ENCODE data around the gene WIZ.

Gene WIZ

GRCh38 chr19:15456871-15457700, 7.3 kb upstream of the WIZ start:
- DNase-seq (ENCODE audit: insufficient read length, low spot score), result no peak
- TF ChIP-seq POLR2A (IDR thresholded peaks at IDR 0.05; ENCODE audit: low read depth, low read length), result no peak
- FAIRE-seq, result no peak

- no peak for TF ChIP-seq POLR2A (IDR thresholded peaks at IDR 0.05; ENCODE audit: low read depth, low read length)
- no peak for DNase-seq (ENCODE audit: insufficient read length, low spot score)
- FAIRE-seq, result no peak
Measured at GRCh38 chr19:15456441-15456840, 6.7 kb upstream of the WIZ start.

GRCh38 chr19:15455996-15456395, 6.2 kb upstream of the WIZ start:
- DNase-seq (ENCODE audit: insufficient read length, low spot score), result no peak
- TF ChIP-seq POLR2A (IDR thresholded peaks at IDR 0.05; ENCODE audit: low read depth, low read length), result no peak
- FAIRE-seq, result no peak

- TF ChIP-seq POLR2A (IDR thresholded peaks at IDR 0.05; ENCODE audit: low read depth, low read length), result no peak
- FAIRE-seq (no peak), DNase-seq (ENCODE audit: insufficient read length, low spot score) (peak; percentile 74)
Measured at GRCh38 chr19:15453906-15454860, 4.4 kb upstream of the WIZ start.

DNA sequence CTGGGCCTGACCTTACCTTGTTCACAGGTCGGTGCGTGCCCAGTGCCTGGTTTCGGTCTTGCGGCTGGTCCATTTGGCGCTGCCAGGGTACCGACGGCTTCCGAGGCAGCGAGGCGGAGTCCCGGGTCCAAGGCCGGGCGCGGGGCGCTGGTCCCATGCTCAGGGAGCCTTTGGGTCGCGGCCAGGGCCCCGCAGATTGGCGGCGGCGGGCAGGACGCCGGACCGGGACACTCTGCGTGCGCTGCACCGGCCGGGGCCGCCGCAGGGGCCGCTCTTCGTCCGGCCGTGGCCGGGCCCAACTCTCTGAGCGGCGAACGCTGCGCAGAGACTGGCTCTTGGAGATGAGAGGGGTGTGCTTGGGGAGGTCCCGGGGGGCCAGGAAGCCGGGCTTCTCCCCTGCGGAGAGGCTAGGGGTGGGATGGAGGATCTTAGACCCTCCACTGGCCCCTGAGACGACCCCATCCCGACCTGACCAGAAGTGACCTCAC, 3.4 kb upstream of the WIZ start:
- no peak for TF ChIP-seq POLR2A (IDR thresholded peaks at IDR 0.05; ENCODE audit: low read depth, low read length)
- FAIRE-seq, result no peak
- no peak for DNase-seq (ENCODE audit: insufficient read length, low spot score)

- TF ChIP-seq POLR2A (IDR thresholded peaks at IDR 0.05; ENCODE audit: low read depth, low read length), result peak; percentile 71
- FAIRE-seq, result no peak
- DNase-seq (ENCODE audit: insufficient read length, low spot score), result peak; percentile 98
Measured at GRCh38 chr19:15452111-15453047, 2.6 kb upstream of the WIZ start.

GRCh38 chr19:15450528-15450890, 753 bp upstream of the WIZ start:
- DNase-seq (ENCODE audit: insufficient read length, low spot score), result no peak
- no peak for FAIRE-seq
- TF ChIP-seq POLR2A (IDR thresholded peaks at IDR 0.05; ENCODE audit: low read depth, low read length), result no peak

GRCh38 chr19:15448778-15449619, 757 bp downstream of the WIZ start:
- FAIRE-seq, result no peak
- no peak for TF ChIP-seq POLR2A (IDR thresholded peaks at IDR 0.05; ENCODE audit: low read depth, low read length)
- no peak for DNase-seq (ENCODE audit: insufficient read length, low spot score)

- no peak for DNase-seq (ENCODE audit: insufficient read length, low spot score)
- no peak for TF ChIP-seq POLR2A (IDR thresholded peaks at IDR 0.05; ENCODE audit: low read depth, low read length)
- no peak for FAIRE-seq
Measured at GRCh38 chr19:15448044-15448777, 1.5 kb downstream of the WIZ start.

- no peak for FAIRE-seq
Measured at GRCh38 chr19:15447057-15447456, 2.7 kb downstream of the WIZ start.

GRCh38 chr19:15445807-15446376, 3.9 kb downstream of the WIZ start:
- DNase-seq (ENCODE audit: insufficient read length, low spot score) (no peak), FAIRE-seq (no peak)
- TF ChIP-seq POLR2A (IDR thresholded peaks at IDR 0.05; ENCODE audit: low read depth, low read length), result no peak

More at GRCh38 chr19:15447057-15447456, 2.7 kb downstream of the WIZ start:
- TF ChIP-seq POLR2A (IDR thresholded peaks at IDR 0.05; ENCODE audit: low read depth, low read length), result no peak
- no peak for DNase-seq (ENCODE audit: insufficient read length, low spot score)

DNA sequence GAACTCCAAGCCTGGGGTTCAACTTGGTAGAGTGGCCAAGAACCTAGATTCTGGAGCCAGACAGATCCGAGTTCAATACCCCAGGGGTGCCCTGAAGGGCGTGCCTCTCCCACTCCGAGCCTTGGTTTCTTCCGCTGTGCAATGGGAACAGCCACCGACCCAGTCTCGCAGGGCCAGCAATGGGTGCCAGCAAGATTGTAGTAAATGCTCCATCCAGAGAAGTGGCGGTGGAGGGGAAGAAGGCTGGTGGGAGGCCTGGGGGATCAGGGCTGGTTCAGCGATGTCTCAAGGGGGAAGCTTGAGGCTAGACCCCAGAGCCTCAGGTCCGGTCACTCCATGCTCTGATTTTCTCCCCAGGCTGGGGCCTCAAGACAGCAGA, 4.5 kb downstream of the WIZ start:
- DNase-seq (ENCODE audit: insufficient read length, low spot score) (no peak), FAIRE-seq (no peak)
- TF ChIP-seq POLR2A (IDR thresholded peaks at IDR 0.05; ENCODE audit: low read depth, low read length), result no peak
